T follicular helper cell (primary cell): ENCODE measurements around the gene PGF.

ENCODE experiments used
- DNase-seq: peaks from one replicate; pipeline ENCODE4 v3.0.0-alpha.2; 2020; ENCODE audit warnings: low read depth

PGF gene

GRCh38 chr14:74978416-74978947 lies 23.1 kb upstream of the PGF start:
- DNase-seq, result no peak

- no peak for DNase-seq
Observed at GRCh38 chr14:74977901-74978385, 22.5 kb upstream of the PGF start.

DNA sequence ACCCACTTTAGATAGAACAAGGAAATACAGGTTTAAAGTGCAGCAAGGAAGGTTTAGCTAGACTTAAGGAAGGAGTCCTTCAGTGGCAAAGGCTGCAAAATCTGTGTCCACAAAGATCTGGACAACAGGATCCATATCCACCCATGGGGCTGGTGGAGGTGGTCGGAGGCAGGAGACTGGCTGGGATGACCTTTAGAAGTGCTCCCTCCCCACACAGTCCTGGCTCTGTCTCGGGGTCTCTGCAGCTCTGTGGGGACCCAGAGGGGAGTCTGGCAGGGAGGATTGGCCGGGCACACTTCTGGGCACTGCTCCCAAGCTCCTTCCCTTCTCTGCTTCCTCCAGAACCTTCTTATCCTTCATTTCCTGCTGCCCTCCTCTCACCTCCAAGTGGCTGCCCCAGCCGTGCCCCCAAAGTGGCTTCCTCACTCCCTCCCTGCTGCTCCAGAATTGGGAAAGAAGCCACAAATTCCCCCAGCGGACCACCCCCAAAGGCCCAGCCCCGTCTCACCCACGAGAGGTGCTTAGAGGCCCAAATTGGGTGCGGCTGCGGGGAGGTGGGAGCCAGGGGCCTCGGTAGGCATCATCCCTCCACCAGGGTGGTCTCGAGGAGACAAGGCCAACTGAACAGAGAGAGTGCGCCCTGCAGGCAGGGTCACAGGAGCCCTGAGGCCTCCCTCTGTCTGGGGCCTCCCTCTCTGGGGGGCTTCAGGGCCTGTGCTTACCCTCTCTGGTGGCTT lies 21.9 kb upstream of the PGF start:
- no peak for DNase-seq

DNA sequence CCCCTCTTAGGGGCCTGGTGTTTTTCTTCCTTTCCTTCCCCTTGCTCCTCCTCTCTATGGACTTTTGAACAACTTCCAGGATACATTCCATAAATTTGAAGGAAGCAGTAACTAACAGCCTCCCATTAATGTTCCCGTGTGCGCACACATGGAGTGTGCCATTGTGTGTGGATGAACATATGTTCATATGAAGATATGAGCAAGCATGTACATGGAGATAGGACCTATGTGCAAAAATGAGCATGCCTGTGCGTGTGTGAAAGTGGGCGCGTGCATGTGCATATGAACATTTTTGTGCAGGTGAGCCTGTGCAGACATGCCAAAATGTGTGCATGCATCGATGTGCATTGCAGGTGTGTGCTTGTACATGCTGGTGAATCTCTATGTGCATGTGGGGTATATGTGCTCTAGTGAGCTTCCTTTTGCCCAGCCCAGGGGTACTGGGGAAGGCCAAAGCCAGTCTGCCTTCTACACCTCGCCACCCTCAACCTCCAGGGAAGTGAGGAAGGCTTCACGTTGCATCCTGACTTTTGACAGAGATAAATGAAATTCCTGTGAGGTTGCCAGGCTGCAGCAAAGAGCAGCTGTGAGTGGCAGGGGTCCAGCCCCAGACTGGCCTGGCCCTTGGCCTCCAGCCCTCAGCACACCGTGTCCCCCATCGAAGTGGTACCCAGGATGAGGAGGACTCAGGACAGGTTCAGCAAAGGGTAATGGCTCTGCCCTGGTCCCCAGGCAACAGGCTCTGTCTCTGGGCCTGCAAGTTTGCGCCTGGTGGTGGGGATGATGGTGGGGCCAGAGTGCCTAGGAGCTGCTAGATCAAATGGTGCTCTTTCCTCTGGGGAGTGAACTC lies 21.1 kb upstream of the PGF start:
- DNase-seq, result no peak

DNA sequence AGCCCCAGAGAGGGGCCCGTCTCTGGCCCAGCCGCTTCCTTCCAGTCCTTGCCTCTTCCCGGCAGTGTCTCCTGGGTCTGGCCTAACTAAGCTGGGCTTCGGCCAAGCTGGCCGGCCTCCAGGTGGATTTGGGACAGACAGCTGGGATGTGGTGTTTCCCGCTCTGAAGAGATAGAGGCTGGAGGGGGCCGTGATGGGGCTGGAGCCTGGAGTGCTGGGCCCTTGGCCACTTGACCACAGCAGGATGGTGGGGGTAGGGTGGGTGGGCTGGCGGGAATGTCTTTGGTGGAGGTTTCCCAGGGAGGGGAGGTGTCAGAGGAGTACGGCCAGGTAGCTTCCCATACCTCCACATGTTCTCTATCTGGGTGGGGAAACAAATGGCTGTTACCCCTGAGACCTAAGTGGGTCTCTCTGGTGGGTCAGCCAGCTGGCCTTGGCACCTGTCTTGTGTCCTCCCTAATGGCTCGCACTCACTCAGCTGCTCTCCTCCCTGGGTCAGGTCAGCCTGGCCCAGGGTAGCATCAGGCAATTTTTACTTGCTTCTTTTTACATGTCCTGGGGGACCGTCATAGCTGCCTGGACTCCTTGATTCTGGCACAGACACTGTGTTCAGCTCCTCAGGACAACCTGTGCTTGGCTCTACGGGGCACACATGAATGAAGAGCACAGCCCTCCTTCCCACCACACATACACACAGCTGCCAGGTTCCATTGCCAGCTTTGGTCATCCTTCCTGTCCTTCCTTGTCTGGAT lies 19.8 kb upstream of the PGF start:
- no peak for DNase-seq

- DNase-seq, result no peak
Observed at GRCh38 chr14:74974364-74975058, 19.1 kb upstream of the PGF start.

DNA sequence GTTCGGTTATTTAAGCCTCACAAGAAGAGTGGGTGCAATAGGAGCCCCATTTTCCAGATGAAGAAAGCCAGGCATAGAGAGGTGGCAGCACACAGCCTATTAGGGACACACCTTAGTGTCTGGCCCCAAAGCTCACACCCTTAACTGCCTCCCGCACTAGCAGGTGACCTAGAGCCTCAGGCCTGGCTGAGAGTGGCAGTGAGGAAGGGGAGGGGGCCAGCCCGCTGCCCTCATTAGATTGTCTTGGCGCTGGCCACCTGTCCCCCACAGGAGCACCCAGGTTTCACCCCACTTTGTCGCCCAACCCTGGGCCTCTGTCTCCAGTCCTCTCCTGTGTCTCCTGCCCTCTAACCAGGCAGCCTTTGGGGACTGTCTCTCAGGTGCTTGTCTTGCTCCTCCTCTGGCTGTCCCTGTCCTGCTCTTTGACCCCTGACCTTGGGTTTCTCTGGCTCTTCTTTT lies 18.5 kb upstream of the PGF start:
- DNase-seq, result no peak

DNA sequence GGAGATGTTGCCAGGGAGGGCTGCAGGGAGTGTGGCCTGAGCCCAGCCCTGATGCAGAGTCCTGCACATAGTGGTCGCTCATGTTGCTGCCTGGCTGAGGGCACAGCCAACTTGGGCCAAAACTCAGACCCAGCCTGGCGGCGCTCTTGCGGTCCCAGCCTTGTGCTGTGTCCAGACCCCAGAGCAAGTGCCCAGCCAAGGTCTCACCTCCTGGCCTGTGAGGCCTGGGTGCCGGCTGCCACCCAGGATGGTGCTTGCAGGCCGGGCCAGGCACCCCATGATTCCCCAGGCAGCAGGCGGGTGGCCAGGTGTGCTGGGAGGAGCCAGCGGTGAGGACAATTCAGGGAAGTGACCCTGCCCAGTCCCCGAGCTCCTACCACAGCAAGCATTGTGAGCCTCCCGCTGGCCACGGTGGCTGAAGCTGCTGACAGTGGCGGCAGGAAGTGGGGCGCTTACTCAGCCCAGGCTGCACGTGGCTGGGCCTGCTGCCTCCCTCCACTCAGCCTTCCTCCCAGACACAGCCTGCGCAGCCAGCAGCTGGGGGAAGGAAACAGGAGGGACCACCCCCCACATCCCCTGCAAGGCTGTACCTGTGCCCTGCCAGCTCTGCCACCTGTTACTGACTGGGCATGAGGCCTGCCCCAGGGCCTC lies 17.7 kb upstream of the PGF start:
- DNase-seq, result no peak

DNA sequence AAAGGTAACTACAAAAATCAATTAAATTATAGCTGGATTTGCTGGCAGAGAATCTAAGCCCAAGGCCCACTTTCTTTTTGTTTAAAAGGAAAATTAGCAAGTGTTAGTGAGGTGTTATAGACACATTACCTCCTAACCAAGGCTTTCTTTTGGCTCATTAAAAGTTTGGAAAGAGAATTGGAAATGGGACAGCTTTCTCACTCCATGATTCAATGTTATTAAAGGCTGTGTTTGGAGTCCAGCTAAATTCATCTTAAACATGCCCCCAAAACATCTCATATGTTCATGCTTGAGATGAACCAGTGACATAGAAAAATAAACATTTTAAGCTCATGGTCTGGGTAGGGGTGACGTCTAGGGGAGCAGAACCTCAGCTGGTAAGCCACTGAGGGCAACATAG lies 13.4 kb upstream of the PGF start:
- no peak for DNase-seq

DNA sequence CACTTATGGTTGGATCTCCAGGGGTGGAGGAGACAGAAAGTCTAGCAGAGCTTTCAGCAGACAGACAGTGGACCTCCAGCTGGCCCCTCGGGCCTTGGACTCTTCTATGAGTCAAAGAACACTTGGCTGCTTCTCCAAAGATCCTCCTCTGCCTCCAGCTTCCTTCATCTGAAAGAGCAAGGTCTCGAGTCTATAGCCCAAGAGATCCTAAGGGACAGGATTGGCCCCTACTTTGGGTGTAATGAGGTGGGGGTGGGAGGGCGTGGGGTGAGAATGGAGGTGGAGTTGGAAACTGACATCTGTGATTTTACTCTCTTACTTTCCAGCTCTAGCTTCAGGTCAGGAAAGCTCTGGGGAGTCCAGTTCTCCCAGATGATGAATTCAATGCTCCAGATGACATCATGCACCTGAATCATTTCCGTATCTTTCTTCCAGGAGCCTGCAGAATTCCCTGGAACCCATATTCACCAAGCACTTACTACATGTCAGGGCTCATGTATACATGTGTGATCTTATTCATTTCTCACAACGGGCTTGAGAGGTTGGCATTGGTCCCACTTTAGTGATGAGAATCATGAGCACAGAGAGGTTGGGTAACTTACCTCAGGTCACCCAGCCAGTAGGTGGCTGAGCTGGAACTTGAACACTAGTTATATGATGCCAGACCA lies 10.2 kb upstream of the PGF start:
- no peak for DNase-seq

GRCh38 chr14:74964787-74965485 lies 9.5 kb upstream of the PGF start:
- DNase-seq, result no peak

DNA sequence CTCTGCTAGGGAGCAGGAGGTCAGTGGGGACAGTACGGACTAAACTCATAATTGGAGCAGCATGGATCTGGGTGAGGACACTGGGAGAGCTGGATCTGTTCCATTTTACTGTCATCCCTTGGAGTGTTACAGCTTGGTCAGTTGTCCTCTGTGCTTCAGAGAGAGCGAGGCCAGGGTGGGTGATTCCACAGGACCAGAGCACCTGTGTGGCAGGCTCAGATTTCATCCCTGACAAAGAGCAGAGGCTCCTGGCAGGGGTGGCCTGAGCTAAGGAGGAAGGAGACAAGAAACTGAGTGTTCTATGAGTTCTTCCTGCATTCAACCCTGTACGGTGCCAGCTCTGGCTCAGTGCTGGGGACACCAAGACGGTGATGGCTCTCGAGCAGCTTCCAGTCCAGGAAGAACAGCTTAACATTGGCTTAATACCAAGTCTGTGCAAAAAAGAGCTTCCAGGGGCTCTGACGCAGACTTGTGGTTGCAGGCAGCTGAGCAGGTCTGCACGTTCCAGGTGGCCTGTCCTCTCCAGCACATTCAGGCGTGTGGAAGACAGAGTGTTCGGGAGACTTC lies 8.4 kb upstream of the PGF start:
- DNase-seq, result no peak

GRCh38 chr14:74963178-74963704 lies 7.8 kb upstream of the PGF start:
- no peak for DNase-seq

- no peak for DNase-seq
Observed at GRCh38 chr14:74962493-74962892, 7.1 kb upstream of the PGF start.

DNA sequence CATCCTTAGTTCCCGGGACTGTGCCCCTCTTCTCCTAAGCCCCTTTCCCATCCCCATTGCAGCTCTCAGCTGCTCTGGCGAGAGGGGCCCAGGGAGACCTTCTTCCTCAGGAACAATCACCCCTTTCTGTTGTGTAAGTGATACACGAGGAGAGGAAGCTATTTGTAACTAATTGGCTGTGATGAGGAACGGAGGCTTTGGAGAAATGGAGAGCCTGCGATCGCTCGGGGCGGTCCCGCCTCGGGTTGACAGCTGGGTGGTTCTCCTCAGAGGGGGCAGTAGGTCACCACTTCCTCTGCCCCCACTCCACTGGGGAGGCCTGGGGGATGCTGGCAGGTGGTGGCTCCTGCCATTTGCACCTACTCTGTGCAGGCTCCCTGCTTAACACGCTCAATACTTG lies 6.6 kb upstream of the PGF start:
- no peak for DNase-seq

- no peak for DNase-seq
Observed at GRCh38 chr14:74961238-74961911, 6.0 kb upstream of the PGF start.

GRCh38 chr14:74960736-74961135 lies 5.3 kb upstream of the PGF start:
- no peak for DNase-seq

DNA sequence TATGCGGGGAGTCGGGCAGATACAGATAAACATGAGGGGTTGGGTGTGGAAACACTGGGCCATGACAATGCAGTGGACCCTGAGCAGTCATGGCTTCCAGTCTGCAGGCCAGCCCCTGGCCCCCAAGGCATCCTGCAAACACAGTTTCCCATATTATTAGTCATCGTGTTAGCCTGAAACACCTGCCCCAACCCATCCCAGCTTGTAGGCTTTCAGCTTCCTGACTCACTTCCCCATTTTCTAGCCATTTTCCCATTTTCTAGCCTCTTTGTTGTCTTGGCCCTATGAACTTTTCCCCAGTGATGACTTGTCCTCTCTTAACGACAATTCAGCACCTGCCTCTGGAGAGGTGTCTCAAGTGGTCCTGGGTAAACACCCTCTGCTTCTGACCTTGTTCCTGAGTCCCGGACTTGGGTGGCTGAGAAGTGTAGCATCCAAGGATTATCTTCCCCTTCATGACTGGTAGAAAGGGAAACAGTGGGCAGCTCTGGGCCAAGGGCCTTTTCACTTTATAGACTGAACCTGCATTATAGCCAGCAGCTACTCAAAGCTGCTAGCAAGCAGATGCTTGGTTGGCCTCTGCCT lies 4.3 kb upstream of the PGF start:
- DNase-seq, result no peak
